Right lobe of liver (tissue), 4 donors: ENCODE measurements around the gene IL17D.

Experiments used
- CTCF ChIP-seq, 4 donors: fragments of 200-600 bp in 3 of 4; fragments of 450-650 bp in 1 of 4; IDR thresholded peaks; one replicate each; pipeline versions ENCODE4 v1.5.1 to v1.8.0; 2016 to 2022; ENCODE audit warnings: antibody characterized with exemption in 4 of 4, mild to moderate bottlenecking in 2 of 4
- POLR2A ChIP-seq: fragments of 450-650 bp; IDR thresholded peaks from one replicate; pipeline ENCODE4 v1.6.1; 2017; ENCODE audit warnings: antibody characterized with exemption, mild to moderate bottlenecking
- donor health status: DM: no; HTN: no; CAD: no.
- donor health status: DM: no; HTN: no; CAD: no.
- donor health status: DM: no; HTN: yes; CAD: no.

- TF ChIP-seq POLR2A (no peak), CTCF (IDR thresholded peaks at IDR 0.05) (peak in 2 of 4 donors; percentile 6 to 7)
Observed at GRCh38 chr13:20711301-20712044, 8.0 kb downstream of the IL17D start.
